ENCODE data around the gene ZFP2. TPM values are rescaled to one million over a fixed set of nuclear protein-coding genes. Genes with fewer than 3 reads are reported as not detected.

Gene ZFP2
- total and polyA plus RNA-seq, 10 of the 15 experiments (the other 5 are each of a cell fraction or from before 2014, with no cell fraction given): 0.08 to 0.26 (median 0.10) TPM; not detected in 7

- Histone ChIP-seq H3K79me2 (ENCODE audit: control insufficient read depth, insufficient read depth, low read length) (no peaks in the 10 kb centered on the region), H3K9me3 (replicated peaks; ENCODE audit: control insufficient read depth, insufficient read depth, low read length) (peaks cover 20% of the 10 kb centered on the region), H3K9ac (ENCODE audit: control insufficient read depth, insufficient read depth, low read length) (no peak overlapping the region), H3K36me3 (ENCODE audit: control insufficient read depth in 2 of 2, insufficient read depth in 2 of 2, low read length in 1 of 2) (peaks cover 2 to 9% of the 10 kb centered on the region in 2 experiments), H3K4me2 (ENCODE audit: control insufficient read depth, insufficient read depth) (no peak overlapping the region), H4K20me1 (ENCODE audit: control insufficient read depth, insufficient read depth) (no peaks in the 10 kb centered on the region), H3K27me3 (replicated peaks in 1 of 2; ENCODE audit: control insufficient read depth in 2 of 2, insufficient read depth in 2 of 2, low read length in 1 of 2) (no peaks in the 10 kb centered on the region), H3K27ac (ENCODE audit: control insufficient read depth, insufficient read depth) (no peak overlapping the region), H2AFZ (ENCODE audit: control insufficient read depth, low read depth, low read length) (no peak overlapping the region), H3K4me3 (no peak overlapping the region), H3K4me1 (ENCODE audit: control insufficient read depth, insufficient read depth, low read length) (no peaks in the 10 kb centered on the region)
- WGBS (ENCODE audit: insufficient coverage, insufficient replicate concordance, low lambda C conversion rate, missing lambda C conversion rate): 72% methylated on average over 6 of the region's 6 CpGs
- ChIA-PET POLR2A (no interaction called here), RAD21 (ENCODE audit: unreplicated experiment) (no interaction called here), CTCF (interaction anchor here (0.6 kb wide), 1 partner anchor 94 kb away, joined by 3 read pairs; no protein-coding TSS in a partner anchor), SMC1A (ENCODE audit: uncharacterized antibody, unreplicated experiment) (no interaction called here)
- FAIRE-seq (no peak), ATAC-seq (no peak), DNase-seq (ENCODE audit: low read depth, low spot score) (no peak)
- BruUV-seq (replicated peaks): no TSS peak
- in situ Hi-C loops (cut with MboI) (no loop called here), intact Hi-C loops (cut with micrococcal nuclease; ENCODE audit: unreplicated experiment) (no loop called here)
- TF ChIP-seq EP300 (IDR thresholded peaks at IDR 0.05; ENCODE audit: borderline replicate concordance in 1 of 2, control insufficient read depth in 1 of 2, low read depth in 2 of 2, low read length in 2 of 2) (no peak), PBX3 (IDR thresholded peaks at IDR 0.05; ENCODE audit: insufficient replicate concordance, low read depth, low read length) (no peak), BRCA1 (IDR thresholded peaks at IDR 0.05; ENCODE audit: low read depth, low read length) (no peak), E4F1 (IDR thresholded peaks at IDR 0.05; ENCODE audit: borderline replicate concordance, partially characterized antibody) (no peak), CEBPZ (IDR thresholded peaks at IDR 0.05; ENCODE audit: low read depth, low read length) (no peak), ATF2 (IDR thresholded peaks at IDR 0.05; ENCODE audit: low read length) (no peak), JUNB (IDR thresholded peaks at IDR 0.05) (no peak), PRDM15 (CRISPR knock-in tag; IDR thresholded peaks at IDR 0.05) (no peak), POLR2A (IDR thresholded peaks at IDR 0.05; ENCODE audit: low read depth, low read length) (no peak), ZZZ3 (IDR thresholded peaks at IDR 0.05; ENCODE audit: control insufficient read depth, insufficient read length, low read depth) (no peak)
Observed at GRCh38 chr5:178883815-178884430, 11.8 kb upstream of the ZFP2 start.

Data from GM12878 (cell line).